T47D (cell line): ENCODE results near the gene BTBD17.

Source experiments
- DNase-seq, 2 experiments: peaks; one replicate each; pipeline versions ENCODE4 v3.0.0 to v3.0.0-alpha.2; 2011 to 2012; ENCODE audit warnings: low read depth in 1 of 2, low spot score in 1 of 2
- JUND ChIP-seq: IDR thresholded peaks from 2 replicates; pipeline ENCODE4 v1.6.1; 2012; ENCODE audit warnings: low read depth
- in situ Hi-C: cut with HindIII; loops from 2 replicates; pipeline ENCODE4 v1.10.0; 2016; ENCODE audit warnings: low sequenced_read_pairs, low pct_unique_long_range_greater_than_20kb

BTBD17 gene

DNA sequence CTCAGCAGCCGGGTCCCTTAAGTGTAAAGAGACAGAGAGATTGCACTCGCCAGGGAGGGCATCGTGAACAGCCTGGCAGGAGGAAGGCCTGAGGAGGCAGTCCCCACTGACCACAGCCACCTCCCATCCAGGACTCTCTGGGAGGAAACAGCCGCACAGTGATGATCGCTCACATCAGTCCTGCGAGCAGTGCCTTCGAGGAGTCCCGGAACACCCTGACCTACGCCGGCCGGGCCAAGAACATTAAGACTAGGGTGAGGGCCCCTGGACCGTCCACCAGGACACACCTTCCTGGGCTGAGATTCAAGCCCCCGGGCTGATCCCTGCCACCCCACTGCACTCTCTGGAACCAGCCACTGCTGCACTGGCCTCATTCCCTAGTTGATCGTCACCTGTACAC is 14.0 kb downstream of the BTBD17 start:
- no peak for DNase-seq
- in situ Hi-C loops: no loop called here
- TF ChIP-seq JUND: no peak

DNA sequence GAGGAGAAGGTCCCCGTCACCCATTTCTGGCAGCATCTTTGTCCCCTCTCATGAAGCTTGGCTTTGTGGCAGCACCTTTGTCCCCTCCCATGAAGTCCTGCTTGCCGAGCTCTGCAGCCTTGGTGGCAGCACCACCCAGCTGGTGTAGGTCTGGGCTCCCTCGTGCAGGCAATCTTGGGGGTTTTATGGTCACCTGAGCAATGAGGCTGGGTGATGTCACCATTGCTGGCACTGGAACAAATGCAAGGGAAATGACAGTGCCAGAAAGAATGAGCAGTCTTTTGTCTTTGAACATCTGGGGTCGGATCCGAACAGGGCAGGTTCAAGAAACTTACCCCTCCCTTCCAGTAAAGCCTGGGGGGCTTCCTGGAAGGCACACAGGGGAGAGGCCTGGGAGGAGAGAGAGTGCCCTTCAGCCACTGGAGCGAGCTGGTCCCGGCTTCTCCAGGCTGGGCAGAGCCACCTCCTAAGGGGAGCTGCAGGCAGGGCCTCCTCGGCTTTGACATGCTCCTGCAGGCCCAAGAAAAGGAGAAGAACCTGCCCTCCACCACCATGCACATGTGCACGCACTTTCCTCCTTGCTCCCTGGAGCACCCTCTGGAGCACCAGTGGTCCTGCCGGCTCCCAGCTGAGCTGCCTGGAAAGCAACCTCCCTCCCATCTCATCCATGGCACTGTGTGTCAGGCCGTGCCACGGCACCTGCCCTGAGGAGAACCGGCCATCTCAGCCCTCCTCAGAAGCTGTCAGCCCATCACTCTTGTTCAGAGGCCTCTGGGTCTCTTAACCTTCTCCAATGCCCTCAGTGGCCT is 16.0 kb downstream of the BTBD17 start:
- DNase-seq: no peak
- in situ Hi-C loops: no loop called here

DNA sequence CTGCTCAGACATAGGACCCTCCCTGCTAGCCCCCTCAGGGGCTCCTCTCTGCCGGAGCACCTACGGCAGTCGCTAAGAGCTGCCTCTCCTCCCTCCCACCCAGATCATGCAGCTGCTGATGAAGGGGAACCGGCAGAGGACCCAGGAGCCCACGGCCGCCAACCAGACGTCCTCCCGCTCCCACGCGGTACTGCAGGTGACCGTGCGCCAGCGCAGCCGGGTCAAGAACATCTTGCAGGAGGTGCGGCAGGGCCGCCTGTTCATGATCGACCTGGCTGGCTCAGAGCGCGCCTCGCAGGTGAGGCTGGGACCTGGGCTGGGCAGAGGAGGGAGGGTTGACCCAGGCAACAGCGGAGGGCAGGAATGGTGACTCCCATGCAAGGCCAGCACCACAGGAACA is 17.0 kb downstream of the BTBD17 start:
- in situ Hi-C loops: no loop called here
- TF ChIP-seq JUND: no peak

More for the DNA sequence above, 16.0 kb downstream of the BTBD17 start:
- TF ChIP-seq JUND: no peak

DNA sequence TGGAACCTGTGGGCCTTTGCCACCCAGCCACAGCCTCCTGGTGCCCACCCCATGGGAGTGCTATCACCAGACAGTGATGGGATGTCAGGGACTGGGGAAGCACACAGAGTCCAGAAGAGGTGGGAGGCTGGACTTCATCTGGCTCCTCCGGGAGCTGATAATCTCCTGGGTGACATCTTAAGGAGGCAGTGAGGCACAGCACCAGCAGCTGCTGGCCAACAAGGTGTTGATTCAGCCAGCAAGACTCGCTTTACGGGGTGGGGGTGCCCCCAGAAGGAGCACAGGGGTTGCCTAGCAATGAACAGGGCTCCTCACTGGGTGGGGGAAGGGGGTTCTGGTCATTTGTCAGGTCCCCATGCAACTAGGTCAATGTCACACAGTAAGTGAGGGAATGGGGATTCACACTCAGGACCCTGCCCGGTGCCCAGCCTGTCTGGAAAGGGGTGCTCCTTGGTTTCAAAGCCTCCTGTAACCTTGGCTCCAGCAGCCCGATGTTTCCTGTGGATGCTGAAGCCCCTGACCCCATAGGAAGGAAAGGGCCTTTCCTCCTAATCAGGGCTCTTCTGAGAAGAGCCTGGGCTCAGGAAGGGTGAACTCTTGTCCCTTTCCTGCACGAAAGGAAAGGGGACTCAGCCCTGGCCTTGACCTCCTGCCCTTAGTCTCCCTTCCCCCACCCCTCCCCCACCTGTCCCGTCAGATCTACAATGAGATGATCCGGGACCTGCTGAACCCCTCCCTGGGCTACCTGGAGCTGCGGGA is 18.0 kb downstream of the BTBD17 start:
- in situ Hi-C loops: no loop called here
- TF ChIP-seq JUND: no peak
- DNase-seq: no peak

More for the DNA sequence above, 17.0 kb downstream of the BTBD17 start:
- no peak for DNase-seq

DNA sequence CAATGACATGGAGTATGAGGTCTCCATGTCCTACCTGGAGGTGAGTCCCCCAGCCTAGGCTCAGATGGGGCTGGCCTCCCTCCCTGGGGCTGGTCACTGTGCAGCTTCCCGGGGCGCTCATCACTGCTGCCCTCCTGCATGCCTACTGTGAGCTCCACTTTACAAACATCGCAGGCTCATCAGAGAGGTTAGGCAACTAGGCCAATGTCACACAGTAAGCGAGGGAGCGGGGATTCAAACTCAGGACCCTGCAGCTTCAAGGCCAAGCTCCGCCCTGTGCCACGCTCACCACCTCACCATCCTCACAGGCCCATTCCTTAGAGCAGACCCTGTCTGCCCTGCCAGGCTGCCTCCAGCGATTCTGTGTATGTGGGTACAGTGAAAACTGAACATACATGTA is 18.5 kb downstream of the BTBD17 start:
- no peak for DNase-seq
- no peak for TF ChIP-seq JUND
- in situ Hi-C loops: no loop called here

DNA sequence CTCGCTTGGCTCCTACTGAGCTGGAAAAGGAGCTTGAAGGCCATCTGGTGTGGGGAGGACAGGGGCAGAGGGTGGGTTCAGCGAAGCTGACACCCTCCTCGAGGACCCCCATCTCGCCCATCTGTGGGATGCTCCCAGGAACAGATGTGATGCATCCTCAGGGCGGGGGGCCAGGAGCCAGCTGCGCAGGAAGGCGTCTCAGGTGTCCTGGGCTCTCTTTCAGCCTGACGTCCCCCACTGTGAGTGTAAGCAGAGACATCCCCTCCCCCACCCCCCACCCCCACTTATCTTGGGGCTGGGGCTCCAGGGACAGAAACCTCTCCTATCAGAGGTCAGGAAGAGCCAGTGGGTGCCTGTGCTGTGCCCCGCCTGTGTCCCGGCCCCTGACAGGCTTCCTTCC is 19.4 kb downstream of the BTBD17 start:
- in situ Hi-C loops: no loop called here
- no peak for DNase-seq
- no peak for TF ChIP-seq JUND

DNA sequence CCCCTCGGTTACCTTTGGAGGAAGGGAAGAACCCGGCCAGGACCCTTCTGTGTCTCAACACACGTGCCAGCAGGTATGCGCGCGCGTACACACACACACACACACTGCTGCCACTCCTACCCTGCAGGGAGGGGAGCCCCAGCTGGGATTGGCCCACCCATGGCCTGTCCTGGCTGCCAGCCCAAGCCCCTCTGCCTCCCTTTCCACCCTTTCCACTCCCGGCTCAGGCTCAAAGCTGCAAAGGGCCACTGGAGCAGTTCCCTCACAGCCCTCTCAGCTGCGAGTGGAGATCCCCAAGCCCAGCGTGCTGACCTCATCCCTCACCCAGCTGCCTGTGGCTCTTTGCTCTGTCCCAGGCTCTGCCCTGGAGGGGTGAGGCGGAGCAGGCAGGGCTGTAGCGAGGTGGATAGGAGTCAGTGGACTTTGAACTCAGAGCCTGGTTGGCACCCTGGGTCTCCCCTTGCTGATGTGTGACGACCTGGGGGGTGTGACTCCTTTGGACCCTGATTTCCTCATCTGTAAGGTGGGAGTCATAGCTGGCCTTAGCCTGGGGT is 21.1 kb downstream of the BTBD17 start:
- in situ Hi-C loops: no loop called here
- no peak for DNase-seq
- TF ChIP-seq JUND: no peak

DNA sequence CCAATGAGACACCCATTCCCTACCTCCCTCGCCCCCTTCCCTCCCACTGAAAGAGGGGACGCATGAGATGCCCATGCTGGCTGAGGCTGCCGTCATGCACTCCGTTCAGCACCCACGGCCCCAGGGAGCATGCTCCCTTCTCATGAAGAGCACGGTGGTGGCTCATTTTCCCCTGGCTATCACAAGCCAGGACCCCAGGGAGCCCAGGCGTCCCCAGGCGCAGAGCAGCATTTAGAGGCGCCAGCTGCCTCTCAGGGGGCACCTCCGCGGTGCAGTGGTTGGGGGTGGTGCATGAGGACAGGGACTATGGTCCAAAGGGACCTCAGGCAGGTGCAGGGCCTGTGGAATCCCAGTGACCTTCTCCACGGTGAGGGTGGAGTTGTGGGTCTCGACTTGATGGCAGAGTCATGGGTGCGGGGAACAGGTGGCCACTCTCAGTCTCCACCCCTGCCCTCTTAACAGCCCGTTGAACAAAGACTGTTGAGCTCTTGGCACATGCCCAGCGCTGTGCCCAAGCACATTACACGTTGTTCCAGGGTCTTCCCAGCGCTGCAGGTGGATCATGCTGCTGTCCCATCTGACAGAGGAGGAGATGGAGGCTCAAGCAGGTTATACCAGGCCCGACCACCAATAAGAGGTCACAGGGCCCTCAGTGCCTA is 22.0 kb downstream of the BTBD17 start:
- DNase-seq: no peak
- no peak for TF ChIP-seq JUND
- in situ Hi-C loops: no loop called here

DNA sequence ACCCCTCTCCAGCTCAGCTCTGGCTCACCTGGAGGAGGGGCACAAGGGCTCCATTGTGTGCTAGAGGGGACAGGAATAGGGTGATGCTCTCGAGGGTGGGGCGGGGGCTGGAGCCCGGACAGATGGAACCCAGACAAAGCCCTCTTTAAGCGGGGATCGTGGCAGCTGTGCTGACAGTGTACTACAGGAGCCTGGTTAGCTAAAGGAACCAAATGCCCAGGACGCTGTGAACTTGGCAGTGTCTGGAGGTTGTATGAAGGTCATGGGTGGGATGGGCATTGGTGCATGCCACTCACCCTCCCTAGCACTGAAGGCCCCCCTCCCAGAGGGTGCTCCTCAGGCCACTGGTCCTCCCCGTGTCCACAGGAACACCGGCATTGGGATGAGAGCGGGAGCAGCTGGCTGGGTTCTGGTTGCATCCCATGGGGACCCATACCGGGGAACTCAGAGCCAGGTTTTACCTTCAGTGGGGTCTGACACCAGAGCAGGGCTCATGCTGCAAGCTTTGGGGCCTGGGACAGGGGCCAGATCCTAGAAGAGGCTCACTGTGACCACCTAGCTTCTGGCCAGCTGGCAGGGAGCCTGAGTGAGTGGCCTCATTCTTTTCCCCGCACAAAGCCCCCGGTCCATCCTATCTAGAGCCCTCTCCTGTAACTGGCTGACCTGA is 23.7 kb downstream of the BTBD17 start:
- no peak for TF ChIP-seq JUND
- no peak for DNase-seq
- in situ Hi-C loops: no loop called here

DNA sequence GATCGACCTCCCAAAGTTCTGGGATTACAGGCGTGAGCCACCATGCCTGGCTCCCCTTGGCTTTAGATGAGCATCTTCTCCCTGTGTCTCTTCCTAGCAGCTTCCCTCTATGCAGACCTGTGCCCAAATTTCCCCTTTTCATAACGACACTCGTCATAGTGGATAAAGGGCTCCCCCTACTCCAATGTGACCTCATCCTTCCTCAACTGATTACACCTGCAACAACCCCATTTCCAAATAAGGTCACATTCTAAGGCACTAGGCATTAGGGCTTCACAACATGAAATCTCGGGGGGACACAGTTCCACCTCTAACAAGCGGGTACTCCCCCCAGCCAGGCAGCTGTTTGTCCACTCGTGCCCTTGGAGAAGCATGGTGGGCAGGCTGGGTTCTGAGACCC is 25.4 kb downstream of the BTBD17 start:
- TF ChIP-seq JUND: no peak
- in situ Hi-C loops: no loop called here
- DNase-seq: no peak

DNA sequence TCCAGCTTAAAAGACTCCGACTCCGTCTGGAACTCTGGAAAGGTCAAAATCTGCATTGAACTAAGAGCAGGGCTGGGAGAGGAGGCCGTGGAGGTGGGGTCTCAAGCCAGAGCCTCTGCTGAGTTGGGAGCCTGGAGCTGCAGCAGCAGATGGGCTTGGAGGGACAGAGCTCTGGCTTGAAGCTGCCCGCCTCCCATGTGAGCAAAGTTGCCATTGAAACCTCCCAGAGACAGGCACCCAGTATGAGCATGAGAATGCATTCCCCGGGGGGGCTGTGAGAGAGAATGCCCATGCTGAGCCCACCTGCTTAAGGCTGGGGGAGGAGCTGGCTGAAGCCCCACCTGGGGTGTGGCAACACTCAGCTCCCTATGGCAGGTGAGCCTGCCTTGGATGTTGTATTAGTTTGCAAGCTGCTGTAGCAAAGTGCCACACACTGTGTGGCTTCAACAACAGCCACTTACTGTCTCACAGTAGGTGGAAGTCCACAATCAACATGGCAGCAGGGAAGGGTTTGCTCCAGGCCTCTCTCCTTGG is 26.1 kb downstream of the BTBD17 start:
- TF ChIP-seq JUND: no peak
- in situ Hi-C loops: no loop called here
- DNase-seq: no peak
